Lower leg skin (tissue), 3 donors: ENCODE measurements around the gene COQ9.

Source experiments
- CTCF ChIP-seq, 3 donors: fragments of 450-650 bp; IDR thresholded peaks; one replicate each; pipeline ENCODE4 v1.5.1; 2016; ENCODE audit warnings: antibody characterized with exemption in 3 of 3, mild to moderate bottlenecking in 3 of 3, moderate library complexity in 2 of 3
- POLR2A ChIP-seq, 2 donors: fragments of 450-650 bp; IDR thresholded peaks; one replicate each; pipeline ENCODE4 v1.6.1; 2016 to 2017; ENCODE audit warnings: antibody characterized with exemption in 2 of 2, mild to moderate bottlenecking in 1 of 2, moderate library complexity in 1 of 2

GRCh38 chr16:57476546-57477410 lies 29.5 kb downstream of the COQ9 start:
- TF ChIP-seq POLR2A (IDR thresholded peaks at IDR 0.05) (no peak), CTCF (IDR thresholded peaks at IDR 0.05) (no peak)
